WERI-Rb-1 (cell line): Measurements from ENCODE around the gene GALNT17.

Experiments
- DNase-seq: peaks from one replicate; pipeline ENCODE4 v3.0.0-alpha.2; 2020
- H3K27ac ChIP-seq: fragments of 250-450 bp; sonication (Bioruptor Pico); 2 replicates; pipeline ENCODE4 v1.5.1; 2020; ENCODE audit warnings: mild to moderate bottlenecking, moderate library complexity
- H3K27me3 ChIP-seq: fragments of 250-450 bp; sonication (Bioruptor Pico); 2 replicates; pipeline ENCODE4 v1.5.1; 2021; ENCODE audit warnings: mild to moderate bottlenecking, low read depth, moderate library complexity; ENCODE audit not compliant: insufficient read depth, severe bottlenecking
- H3K36me3 ChIP-seq: fragments of 250-450 bp; sonication (Bioruptor Pico); 2 replicates; pipeline ENCODE4 v1.5.1; 2020; ENCODE audit warnings: mild to moderate bottlenecking, moderate library complexity
- H3K4me3 ChIP-seq: 2 replicates; pipeline ENCODE4 v1.5.1; 2011; ENCODE audit warnings: low read depth, mild to moderate bottlenecking, control low read depth, low read length
- H3K9me3 ChIP-seq: fragments of 250-450 bp; sonication (Bioruptor Pico); 2 replicates; pipeline ENCODE4 v1.5.1; 2021; ENCODE audit warnings: mild to moderate bottlenecking, moderate library complexity; ENCODE audit not compliant: severe bottlenecking
- TF ChIP-seq, protein P1 (sequence below): IDR thresholded peaks from 2 replicates; pipeline ENCODE4 v1.5.1; 2011; ENCODE audit warnings: low read depth, mild to moderate bottlenecking, control low read depth, inconsistent platforms, low read length

The GALNT17 gene

GRCh38 chr7:71334541-71334940 lies 202.6 kb downstream of the GALNT17 start:
- Histone ChIP-seq H3K27me3 (no peaks in the 10 kb centered on the region), H3K9me3 (no peaks in the 10 kb centered on the region), H3K4me3 (no peak overlapping the region), H3K36me3 (no peaks in the 10 kb centered on the region), H3K27ac (no peak overlapping the region)
- no peak for DNase-seq
- TF ChIP-seq, protein P1, sequence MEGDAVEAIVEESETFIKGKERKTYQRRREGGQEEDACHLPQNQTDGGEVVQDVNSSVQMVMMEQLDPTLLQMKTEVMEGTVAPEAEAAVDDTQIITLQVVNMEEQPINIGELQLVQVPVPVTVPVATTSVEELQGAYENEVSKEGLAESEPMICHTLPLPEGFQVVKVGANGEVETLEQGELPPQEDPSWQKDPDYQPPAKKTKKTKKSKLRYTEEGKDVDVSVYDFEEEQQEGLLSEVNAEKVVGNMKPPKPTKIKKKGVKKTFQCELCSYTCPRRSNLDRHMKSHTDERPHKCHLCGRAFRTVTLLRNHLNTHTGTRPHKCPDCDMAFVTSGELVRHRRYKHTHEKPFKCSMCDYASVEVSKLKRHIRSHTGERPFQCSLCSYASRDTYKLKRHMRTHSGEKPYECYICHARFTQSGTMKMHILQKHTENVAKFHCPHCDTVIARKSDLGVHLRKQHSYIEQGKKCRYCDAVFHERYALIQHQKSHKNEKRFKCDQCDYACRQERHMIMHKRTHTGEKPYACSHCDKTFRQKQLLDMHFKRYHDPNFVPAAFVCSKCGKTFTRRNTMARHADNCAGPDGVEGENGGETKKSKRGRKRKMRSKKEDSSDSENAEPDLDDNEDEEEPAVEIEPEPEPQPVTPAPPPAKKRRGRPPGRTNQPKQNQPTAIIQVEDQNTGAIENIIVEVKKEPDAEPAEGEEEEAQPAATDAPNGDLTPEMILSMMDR, result no peak

DNA sequence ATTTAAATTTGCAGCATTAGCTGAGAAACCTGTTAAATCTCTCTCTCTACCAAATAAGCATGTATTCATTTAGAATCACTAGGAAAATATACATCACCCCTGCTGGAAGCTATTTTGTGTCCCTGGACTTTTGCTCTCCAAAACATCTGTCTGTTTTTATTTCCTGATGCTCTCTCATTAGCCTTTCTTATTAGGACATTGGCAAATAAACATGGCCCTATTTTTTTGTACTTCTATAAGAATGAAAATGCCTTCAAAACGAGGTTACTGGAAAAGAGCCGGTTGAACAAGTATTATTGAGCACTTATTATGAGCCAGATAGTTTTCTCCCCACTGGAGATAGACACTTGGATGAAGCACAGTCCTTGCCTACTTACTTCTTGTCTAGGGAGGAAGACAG lies 206.9 kb downstream of the GALNT17 start:
- no peaks in the 10 kb centered on the region for H3K9me3 ChIP-seq
- TF ChIP-seq, protein P1, result no peak
- no peak overlapping the region for H3K4me3 ChIP-seq

GRCh38 chr7:71339924-71340323 lies 208.0 kb downstream of the GALNT17 start:
- Histone ChIP-seq H3K9me3 (no peaks in the 10 kb centered on the region), H3K4me3 (no peak overlapping the region), H3K27ac (no peak overlapping the region), H3K36me3 (no peaks in the 10 kb centered on the region), H3K27me3 (no peaks in the 10 kb centered on the region)
- no peak for DNase-seq
- TF ChIP-seq, protein P1, result no peak

More for the DNA sequence above, 206.9 kb downstream of the GALNT17 start:
- Histone ChIP-seq H3K27ac (no peak overlapping the region), H3K36me3 (no peaks in the 10 kb centered on the region), H3K27me3 (no peaks in the 10 kb centered on the region)
- DNase-seq, result no peak

DNA sequence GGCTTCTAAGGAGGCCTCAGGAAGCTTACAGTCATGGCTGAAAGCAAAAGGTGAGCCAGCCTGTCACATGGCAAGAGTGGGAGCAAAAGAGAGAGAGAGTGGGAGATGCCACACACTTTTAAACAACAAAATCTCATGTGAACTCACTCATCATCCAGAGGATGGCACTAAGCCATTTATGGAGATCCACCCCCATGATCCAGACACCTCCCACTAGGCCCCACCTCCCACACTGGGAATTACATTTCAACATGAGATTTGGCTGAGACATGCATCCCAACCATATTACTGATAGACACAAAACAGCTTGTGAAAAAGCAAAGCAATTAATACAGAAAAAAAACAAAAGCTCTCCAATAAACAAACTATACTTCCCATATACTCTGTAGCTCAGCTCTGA lies 210.3 kb downstream of the GALNT17 start:
- H3K9me3 ChIP-seq, result no peaks in the 10 kb centered on the region
- H3K36me3 ChIP-seq, result no peaks in the 10 kb centered on the region
- DNase-seq, result no peak
- no peak overlapping the region for H3K27ac ChIP-seq
- TF ChIP-seq, protein P1, result no peak
- no peaks in the 10 kb centered on the region for H3K27me3 ChIP-seq
- H3K4me3 ChIP-seq, result no peak overlapping the region

DNA sequence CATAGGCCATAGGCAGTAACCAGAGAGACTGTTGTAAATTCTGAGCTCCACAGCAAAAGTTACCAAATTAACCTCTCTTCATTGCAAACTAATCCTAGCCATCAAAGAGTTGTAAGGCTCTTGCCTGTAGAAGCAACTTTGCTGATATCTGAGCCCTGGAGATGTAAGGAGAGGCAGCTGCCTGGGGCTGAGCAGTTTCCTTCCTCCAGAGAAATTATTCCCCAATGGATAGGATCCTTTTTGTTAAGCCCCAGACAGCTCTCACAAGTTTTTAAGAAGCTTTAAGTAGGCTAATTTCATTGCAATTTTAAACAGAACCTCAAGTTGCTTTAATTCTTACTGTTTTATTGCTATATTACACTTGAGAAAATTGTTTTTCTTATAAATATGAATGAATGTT lies 211.1 kb downstream of the GALNT17 start:
- TF ChIP-seq, protein P1, result no peak
- no peaks in the 10 kb centered on the region for H3K9me3 ChIP-seq

GRCh38 chr7:71343892-71344291 lies 211.9 kb downstream of the GALNT17 start:
- TF ChIP-seq, protein P1, result no peak
- Histone ChIP-seq H3K27me3 (no peaks in the 10 kb centered on the region), H3K9me3 (no peaks in the 10 kb centered on the region), H3K36me3 (no peaks in the 10 kb centered on the region), H3K27ac (no peak overlapping the region), H3K4me3 (no peak overlapping the region)
- no peak for DNase-seq

More for the DNA sequence above, 211.1 kb downstream of the GALNT17 start:
- Histone ChIP-seq H3K36me3 (no peaks in the 10 kb centered on the region), H3K27me3 (no peaks in the 10 kb centered on the region), H3K4me3 (no peak overlapping the region), H3K27ac (no peak overlapping the region)
- no peak for DNase-seq
